NCI-H82 treated with DMSO at 0.1 percent for 48 hours (cell line): ENCODE measurements around the gene MRO.
A peak's percentile ranks its signal among the peaks of the same experiment; 100 is the strongest.
"Not testable (repeated sequence)": the region's sequence is repeated elsewhere in the genome, so short reads cannot be mapped to it uniquely, and the experiment has no call there.

Experiments used
- DNase-seq: peaks from one replicate; lab custom pipeline; 2025; ENCODE audit not compliant: unreplicated experiment; lab: John Stamatoyannopoulos, UW

MRO gene

DNA sequence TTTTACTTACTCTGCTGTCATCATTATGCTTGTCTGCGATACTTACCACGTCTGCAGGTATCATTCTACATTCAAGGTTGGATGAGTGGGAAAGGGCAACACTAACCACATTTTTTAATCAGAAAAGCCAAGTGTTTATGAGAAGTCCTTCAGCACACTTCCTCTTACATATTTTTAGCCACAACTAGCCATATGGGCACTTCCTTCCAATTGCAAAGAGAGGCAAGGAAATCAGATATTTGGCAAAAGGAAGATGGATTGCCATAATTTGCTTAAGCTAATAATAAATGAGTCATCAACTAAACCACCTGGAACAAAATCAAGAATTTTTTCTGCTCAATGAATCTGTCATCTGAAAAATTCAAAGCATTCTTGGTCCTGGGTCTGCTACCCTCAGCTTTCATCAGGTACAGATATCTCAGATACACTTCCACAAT lies 16.7 kb upstream of the MRO start:
- DNase-seq, result no peak

DNA sequence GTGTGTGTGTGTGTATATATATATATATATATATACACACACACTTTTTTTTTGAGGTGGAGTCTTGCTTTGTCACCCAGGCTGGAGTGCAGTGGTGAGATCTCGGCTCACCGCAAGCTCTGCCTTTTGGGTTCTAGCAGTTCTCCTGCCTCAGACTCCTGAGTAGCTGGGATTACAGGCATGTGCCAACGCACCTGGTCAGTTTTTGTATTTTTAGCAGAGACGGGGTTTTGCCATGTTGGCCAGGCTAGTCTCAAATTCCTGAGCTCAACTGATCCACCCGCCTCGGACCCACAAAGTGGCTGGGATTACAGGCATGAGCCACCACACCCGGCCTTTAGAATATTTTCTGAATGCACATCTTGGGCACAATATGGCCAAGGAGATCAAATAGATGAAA lies 13.7 kb upstream of the MRO start:
- not testable (repeated sequence) for DNase-seq

DNA sequence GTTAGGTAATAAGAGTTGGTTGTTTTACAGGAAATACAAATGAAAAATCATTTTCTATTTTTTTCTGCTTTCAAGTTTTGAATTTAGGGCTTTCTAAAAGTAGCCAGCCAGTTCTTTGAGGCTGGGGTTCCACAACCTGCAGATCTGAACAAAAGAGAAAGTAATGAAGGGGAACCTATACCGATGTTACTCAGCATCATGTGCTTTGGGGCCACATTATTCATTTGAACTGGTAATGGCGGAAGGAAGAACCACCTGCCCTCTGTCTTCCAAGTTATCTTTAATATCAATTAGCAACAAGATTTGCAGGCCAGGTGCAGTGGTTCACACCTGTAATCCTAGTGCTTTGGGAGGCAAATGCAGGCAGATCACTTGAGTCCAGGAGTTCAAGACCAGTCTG lies 12.9 kb upstream of the MRO start:
- no peak for DNase-seq

DNA sequence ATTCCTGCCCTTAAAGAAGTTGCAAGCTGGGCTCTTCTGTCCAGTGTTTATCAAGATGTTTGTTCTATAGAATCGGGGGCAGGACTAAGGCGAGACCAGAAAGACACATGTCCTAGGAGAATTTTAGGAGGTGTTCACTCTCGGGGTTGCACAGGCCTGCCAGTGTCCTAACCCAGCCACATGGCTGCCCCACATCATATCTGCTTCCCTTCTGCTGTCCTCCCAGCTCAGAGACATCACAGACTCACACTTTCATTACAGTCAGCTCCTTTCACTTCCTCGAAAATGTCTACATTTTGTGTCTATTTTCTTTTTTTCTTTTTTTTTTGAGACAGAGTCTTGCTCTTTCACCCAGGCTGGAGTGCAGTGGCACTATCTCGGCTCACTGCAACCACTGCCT lies 10.7 kb upstream of the MRO start:
- no peak for DNase-seq

DNA sequence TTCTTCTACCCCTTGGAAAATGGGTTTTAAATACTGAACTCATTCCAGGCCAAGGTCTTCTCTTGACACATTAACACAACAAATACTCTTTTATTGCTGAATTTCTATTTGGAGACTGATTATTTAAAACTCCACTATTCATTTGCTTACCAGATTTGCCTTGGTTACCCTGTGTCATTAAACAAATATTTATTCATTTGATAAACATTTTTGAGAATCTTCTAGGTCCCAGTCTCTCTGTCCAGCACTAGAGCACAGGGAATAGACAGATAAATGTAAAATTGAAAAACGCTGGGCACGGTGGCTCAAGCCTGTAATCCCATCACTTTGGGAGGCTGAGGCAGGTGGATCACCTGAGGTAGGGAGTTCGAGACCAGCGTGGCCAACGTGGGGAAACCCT lies 9.8 kb upstream of the MRO start:
- no peak for DNase-seq

DNA sequence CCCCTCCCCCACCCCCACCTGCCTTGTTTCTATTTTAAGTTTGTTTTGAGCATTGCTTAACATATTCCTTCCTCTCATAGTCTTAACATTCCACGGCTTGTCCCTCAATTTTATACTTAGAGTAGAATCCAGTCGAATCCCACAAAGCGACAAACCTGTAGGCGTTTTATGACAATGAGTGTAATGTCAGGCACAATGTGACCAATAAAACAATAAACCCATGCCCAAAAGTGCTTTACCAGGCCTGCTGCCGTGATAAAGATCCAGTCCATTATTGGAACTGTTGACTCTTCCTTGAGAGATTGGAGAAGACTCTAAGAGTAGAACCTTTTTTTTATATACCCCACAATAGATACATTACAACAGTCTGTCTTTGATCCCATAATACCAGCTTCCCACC lies 6.2 kb upstream of the MRO start:
- no peak for DNase-seq

DNA sequence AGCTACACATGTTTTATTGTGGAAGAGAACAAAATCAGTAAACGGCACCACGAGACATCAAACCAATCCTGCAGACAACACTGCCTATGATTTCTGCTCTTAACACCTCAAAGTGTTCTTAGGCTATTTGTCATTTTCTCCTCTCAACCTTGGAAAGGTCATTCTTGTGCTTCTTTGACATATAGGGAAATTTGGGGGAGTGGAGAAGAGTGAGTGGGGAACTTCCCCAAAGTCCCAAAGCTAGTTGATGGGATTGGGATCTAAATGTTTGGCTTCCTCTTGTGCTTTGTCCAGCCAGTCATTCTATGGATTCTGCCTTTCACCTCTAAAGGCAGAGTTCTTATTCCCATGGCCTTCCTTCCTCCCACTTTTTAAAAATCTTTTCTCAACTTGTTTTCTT lies 5.8 kb upstream of the MRO start:
- no peak for DNase-seq

DNA sequence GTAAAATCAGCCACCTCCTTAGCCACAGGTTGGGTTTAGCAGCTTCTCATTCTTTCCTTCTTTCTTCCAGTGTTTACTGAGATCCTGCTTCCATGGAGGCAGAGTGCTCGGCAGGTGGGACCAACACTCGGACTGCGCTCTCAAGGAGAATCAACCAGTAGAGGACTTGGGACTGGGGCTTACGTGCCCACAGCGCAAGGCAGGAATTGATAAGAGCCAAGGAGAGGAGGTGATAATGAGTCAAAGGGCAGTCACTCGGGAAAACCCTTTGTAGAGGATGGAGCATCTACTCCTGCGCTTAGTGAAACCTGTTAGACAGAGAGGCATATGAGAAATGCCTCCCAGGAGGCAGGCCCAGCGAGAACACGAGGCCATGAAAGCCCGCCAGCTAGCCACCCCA lies 2.9 kb upstream of the MRO start:
- DNase-seq, result no peak

DNA sequence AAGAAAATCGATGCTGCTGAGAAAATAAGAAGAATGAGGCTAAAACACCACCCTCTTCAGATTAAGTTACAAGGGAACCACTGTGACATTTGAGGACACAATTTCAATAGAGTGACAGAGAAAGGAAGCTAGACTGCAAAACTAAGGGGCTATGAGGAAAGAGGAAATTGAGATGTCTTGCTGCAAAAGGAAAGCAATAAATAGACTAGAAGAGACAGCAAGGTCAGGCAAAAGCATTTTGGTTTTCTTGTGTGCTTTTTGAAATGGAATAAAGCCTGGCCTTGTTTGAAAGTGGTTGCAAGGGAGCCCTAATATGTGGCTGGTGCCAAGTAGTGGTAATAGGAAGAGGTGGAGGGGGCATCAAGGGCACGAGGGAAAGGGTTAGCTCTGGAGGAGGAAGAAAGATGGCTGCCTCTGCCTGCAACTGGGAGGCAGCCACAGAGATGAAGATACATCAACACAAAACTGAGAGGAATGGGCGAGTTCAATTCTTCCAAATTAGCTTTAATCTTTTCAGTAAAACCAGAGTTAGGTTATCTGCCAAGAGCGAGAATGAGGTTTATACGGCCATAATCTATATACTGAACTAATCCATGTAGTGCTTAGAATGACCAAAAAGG lies 1.2 kb upstream of the MRO start:
- peak; percentile 32 for DNase-seq

DNA sequence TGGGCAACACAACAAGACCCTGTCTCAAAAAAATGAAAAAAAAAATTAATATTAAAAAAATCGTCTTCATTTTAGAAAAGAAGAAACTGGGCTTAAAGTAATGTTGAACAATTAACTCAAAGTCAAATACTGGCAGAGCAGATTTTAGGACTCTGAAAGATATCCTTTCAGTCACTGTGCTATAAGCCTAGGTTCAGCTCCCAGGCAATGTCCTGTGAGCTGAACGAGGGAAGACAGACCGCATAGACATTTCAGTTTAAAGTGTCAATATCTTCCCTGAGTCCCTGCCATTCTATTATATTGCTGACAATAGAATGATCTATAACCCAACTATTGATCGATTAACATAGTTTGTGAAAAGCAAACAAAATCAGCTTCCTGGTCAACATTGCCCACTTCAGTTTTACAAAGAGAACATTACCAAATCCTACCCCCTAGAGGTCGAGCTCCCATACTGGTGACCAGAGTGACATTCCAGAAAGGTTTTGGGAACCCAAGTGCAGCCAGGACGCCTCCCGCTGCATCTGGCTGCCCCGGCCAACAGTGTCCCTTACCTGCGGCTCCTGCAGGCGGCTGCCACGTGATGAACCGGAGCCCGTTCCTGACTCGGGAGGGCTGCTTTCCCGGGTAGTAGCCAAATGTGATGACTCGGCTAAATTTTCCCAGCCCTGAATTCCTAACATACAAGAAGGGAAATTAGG lies 639 bp downstream of the MRO start:
- DNase-seq, result no peak

DNA sequence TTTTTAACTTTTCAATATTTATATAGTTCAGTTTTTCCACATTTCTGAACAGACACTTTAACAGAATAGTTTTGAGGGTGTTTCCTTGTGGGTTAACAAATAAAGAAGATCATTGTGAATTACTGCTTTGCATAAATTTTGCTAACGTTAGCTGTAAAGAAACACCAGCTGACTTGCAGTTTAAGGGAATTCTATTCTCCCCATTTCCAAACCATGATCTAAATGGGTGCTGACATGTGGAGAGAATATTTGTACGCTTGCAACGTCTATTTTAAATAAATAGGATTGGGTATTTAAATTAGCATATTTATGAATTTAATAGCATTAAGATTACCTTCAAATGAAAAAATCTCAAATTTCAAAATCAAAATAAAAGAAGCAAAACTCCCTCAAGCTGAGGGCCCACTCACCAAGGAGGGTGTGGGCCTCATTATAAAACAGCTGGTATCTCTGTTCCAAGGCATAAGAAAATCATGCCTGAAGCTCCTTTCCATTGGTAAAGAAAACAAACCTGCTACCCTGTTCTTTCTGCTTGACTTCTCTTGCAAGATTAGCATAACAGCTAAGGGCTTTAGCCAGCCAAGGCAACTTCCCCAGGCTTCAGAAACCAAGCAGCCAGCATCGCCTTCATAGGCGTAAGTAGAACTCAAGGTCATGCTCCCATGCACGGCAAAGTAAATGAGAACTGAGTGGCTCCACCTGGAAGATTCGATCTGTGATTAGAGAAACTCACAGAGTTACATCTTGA lies 3.2 kb downstream of the MRO start:
- no peak for DNase-seq

DNA sequence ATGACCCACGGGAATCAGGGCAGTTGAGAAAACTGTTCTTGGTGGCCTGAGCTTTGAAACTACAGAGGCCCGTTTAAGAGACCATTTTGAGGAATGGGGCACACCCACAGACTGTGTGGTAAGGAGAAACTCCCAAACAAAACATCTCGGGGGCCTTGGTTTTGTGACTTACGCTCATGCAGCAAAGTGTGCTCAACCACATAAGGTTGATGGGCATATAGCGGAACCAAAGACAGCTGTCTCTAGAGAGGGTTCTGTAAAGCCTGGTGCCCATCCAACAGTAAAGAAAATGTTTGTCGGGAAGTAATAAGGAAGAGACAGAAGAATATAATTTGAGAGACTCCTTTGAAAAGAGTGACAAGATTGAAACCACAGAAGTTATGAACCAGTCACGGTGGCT lies 5.4 kb downstream of the MRO start:
- no peak for DNase-seq

DNA sequence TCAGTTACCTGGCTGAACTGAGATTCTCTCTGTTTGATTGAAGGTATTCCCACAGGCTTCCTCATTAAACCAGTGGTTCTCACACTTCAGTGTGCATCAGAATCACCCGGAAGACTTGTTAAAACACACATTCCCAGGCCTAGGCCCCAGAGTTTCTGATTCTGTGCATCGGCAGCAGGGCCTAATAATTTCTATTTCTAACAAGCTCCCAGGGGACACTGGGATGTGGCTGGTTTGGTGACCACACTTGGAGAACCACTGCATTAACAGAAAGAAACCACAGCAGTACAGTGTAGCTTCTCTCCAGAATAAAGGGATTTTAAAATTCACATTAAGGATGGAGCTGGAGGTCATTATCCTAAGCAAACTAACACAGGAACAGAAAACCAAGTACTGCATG lies 6.5 kb downstream of the MRO start:
- no peak for DNase-seq

DNA sequence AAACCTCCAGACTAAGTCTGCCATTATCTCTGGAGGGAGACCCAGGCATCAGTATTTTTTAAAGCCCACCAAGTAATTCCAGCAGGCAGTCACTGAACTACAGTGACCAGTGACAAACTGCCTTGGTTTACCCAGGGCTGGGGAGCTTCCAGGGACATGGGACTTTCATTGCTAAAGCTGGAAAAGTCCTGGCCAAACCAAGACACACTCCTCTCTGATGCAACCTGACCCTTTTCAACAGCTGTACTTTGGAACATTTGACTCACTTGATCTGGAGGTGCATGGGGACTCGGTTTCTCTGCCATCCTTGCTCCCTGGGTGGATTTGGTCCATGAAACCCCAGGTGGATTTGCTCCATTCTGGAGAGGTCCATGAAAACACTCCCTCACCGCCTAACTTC lies 7.0 kb downstream of the MRO start:
- DNase-seq, result no peak

DNA sequence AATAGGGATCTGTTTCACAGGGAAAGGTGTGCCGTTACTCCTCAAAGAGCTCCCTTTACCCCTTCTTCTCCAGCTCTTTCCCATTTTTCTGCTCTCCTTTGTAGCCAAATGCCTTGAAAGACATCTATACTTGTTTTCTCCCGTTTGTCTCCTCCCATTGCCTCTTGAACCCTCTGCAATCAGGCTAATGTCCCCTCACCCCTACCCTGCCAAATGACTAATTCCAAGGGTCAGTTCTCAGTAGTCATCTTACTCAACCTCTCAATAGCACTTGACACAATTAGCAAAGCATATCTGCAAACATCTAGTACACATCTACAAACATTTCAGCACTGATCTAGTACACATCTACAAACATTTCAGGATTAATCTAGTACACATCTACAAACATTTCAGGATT lies 12.6 kb downstream of the MRO start:
- no peak for DNase-seq

DNA sequence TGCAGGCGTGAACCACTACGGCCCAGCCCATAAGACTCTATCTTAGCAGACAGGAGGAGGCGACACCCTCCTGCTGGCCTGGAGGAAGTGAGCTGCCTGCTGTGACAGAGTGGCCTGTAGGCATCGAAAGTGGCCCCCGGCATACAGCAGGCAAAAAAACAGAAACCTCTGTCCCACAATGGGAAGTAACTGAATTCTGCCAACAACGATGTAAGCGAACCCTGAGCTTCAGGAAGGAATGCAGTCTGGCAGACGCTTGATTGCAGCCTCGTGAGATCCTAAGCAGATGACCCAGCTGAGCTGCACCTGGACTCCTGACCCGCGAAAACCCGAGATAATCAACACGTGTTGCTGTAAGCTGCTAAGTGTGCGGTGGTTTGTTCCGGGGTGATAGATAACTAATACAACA lies 13.6 kb downstream of the MRO start:
- no peak for DNase-seq

DNA sequence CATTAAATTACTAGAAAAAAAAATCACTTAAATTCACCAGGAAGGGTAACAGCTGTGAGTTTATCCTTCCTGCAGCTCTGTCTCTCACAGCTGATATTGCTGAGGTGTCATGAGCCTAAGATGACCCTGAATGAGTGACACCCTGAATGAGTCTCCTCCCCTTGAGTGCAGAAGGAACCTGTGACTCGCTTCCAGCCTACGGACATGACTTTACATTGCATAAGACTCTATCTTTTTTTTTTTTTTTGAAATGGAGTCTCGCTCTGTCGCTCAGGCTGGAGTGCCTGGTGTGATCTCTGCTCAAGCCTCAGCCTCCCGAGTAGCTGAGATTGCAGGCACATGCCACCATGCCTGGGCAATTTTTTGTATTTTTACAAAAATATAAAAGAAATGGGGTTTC lies 14.1 kb downstream of the MRO start:
- DNase-seq, result no peak

DNA sequence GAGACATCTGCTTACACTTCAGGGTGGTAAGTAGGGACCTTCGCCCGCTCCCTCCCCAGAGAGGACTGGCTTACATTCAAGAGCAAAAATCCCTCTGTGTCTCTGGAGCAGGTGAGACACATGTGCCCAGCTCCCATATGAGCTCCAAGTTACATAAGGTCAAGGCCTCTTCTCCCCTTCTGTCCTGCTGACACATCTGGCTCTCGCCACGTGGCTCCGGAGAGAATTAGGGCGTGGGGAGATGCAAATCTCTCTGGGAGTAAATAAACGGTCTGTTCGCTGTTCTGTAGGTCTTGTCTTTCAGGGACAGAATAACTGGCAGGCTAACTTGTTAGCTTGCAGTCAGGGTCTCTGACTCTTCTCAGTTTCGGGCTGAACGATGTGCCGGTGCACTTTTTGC lies 16.2 kb downstream of the MRO start:
- no peak for DNase-seq

DNA sequence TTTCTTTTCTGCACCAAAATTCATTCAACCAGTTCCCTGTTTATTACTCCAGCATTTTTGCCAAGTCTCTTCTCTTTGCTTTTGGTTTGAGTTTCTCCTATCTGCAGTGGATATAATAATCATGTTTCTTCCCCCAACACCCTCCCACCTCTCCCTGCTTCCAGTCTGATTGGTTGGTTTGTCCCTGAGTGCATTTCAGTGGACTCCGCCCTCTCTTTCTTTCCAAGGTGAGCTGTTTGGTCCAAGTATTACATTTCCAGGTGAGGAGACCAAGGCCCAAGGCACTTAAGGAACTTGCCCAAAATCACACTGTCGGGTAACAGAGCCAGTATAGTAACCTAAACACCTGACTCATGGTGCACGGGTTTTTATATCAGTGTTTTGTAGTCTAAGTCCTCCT lies 17.7 kb downstream of the MRO start:
- DNase-seq, result no peak

DNA sequence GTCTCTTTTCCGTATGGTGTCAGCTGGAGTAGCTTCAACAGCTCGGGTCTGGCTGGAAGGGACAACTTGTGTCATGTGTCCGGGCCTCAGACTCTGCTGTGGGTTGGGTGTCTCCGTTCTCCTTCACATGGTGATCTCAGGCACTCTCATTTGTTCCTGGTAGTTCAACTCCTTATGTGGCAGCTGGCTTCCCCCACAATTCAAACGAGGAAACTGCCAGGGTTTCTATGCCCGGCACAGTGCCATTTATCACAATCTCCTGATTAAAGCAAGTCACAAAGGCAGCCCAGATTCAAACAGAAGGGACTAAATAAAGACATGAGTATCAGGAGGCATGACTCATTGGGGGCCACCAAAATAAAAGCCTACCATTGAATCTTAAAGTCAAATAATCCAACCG lies 22.7 kb downstream of the MRO start:
- no peak for DNase-seq

DNA sequence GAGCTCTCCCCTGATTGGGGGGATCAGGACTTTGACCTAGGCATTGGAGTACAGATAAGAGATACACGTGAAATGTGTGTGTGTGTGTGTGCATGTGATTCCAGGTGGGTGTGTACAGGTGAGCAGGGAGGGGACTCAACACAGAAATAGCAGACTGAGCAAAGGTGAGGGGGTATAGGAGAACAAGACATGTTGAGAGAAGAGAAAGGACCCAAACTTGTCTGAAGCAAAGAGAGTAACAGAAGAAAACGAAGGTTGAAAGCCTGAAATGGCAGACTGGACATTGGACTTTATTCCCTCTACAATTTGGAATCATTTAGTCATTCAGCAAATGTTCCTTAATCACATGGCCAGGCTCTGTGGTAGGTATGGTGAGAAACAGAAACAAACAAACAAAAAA lies 23.3 kb downstream of the MRO start:
- DNase-seq, result no peak
